Stimulated activated CD4-positive, alpha-beta T cell treated with anti-CD3 and anti-CD28 coated beads, Interleukin-1b, Interleukin-23, amount 100 ng/mL, for 24 hours (primary cell): Measurements from ENCODE around the gene ARHGAP5.

Experiments used
- DNase-seq, 4 experiments: peaks; one replicate each; pipeline ENCODE4 v3.0.0-alpha.2; 2020; ENCODE audit warnings: low read depth in 4 of 4, low spot score in 1 of 4

ARHGAP5 gene

DNA sequence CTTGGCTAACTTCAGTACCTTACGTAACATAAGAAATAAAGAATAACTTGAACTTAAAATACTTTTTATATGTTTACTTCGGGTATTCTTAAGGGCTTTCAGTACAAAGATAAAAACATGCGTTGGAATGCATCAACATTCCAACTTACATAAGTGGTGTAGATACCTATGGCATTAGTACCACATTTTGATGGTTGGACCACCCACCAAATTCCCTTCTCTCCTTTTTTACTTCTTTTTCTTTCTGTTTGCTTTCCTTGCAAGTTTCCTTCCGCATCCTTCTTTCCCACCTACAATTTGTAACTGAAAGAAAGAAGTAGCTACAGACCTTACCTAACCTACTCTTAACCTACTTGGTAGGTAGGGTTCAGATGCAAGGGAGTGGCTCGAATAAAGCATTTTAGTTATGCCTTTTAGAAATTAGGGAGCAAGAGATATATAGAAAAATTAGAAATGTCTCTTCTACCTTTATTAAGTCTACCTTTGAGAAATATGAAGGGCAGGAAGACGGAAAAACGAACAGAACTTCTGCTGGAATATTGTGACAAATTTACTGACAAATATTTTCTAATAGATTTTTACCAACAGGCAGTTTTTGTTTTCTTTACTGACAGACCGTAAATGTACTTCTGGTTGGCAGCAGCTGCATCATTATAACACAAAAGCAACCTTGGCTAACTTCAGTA is 2.1 kb upstream of the ARHGAP5 start:
- no peak for DNase-seq

DNA sequence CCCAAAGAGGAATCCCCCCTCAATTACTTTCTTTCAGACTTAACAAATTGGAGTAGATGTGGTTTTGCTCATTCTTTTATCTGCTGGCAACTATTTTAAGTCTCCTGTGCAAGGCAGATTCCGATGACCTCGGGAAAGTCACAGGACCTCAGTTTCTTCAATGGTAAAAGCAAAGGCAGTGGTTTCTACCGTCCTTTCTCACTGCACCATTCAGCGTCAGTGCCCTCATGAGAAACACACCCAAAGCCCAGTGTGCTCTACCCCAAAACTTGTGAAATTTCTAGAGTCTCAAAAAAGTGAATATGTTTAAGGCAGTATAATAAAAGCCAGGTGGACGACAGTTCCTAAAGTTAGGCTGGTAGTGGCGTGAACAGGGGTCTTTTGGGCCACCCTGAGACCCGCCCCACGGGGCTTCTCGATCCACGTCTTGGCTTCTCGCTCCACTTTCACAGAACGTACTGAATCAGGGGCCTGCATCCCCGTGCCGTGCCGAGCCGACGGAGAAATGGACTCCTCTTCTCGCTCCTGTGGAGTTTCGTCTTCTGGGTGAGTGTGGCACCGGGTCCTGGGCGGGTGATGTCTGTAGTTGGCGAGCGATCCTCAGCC is 1.3 kb upstream of the ARHGAP5 start:
- peak in 2 of 4 experiments; percentile 24 to 29 for DNase-seq

DNA sequence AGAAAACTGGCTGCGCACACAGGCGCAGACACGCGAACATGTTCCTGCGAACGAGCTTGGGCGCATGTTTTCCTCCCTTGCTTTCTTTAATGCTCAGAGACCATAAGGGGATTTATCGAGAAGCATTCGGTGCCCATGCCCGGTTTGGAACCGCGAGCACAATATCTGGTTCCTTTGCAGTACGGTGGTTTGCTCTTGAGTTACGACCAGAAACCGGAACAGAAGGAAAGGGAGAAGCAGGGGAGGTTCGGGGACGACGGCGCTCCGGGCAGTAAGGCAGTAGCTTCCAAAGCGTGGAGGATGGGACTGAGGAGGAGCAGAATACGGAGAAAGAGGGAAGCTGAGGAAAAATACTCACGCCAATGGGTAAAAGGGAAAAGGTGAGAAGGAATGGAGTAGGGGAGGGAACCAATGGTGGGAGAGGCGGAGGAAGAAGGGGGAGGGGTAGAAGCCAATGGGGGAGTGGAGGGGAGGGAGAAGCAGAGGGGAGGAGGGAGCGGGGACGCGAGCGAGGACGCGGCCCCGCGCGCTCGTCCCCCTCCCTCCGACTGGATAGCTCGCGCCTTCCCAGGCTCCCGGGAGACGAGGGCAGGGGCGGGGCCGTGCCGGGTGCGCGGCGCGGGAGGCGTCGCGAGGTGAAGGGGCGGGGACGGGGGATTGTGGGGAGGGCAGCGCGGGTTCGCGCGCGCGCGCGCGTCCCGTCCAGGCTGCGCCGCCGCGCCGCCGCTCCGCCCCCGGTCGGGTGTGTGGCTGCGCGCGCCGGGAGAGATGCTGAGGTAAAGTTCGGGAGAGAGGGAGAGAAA is 625 bp upstream of the ARHGAP5 start:
- DNase-seq, result peak; percentile 54 to 81 (median 70)

DNA sequence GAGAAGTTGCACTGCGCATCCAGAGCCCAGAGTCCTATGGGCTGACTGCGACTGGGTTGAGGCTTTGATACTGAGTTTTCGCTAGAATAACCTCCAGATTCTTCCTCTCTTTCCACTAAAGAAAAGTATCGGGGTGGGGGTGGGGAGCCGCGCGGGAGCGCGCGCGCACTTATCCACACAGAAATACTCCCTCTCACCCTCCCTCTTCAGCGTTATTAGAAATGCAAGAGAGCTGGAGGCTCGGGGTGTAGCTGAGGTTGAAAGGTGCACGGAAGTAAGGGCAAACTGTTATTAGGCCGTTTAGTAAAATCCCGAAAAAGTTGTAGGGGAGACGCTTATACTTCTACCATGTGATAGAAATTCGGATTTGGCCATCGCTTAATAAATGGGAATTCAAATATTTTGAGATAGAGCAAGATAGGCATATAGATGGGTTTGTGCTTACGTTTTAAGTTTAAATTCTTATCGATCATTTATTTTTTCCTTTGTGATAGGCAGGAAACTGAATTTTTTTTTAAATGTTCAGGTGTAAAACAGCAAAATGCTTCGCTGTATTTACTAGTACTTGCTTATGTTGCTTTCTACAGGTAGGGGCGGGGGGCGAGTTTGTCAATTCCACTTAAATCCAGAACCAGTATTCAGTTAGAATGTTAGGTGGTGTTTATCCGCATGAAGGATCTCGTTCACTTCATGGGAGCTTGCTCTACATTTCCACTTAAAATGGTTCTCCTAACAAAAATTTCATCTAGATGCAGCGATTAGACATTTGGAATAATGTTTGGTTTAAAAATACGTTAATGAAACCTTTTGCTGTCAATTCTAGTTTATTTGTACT is 1.1 kb downstream of the ARHGAP5 start:
- no peak for DNase-seq

DNA sequence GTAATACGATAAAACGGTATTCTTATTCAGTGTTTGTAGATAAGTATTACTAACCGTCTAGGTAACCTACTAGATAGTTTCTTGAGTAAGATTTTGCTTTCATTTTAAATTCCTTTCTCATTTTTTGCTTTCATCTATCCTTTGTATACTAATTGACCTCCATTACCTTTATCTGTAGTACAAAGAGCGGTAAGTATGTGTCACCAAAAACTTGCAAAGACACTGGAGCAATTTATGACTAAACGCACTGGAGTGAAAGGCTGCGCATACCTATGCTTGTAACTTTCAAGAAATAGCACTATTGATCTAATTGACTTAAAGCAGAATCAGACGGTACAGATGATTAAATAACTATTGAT is 1.7 kb downstream of the ARHGAP5 start:
- DNase-seq, result peak in 1 of 4 experiments; percentile 5

DNA sequence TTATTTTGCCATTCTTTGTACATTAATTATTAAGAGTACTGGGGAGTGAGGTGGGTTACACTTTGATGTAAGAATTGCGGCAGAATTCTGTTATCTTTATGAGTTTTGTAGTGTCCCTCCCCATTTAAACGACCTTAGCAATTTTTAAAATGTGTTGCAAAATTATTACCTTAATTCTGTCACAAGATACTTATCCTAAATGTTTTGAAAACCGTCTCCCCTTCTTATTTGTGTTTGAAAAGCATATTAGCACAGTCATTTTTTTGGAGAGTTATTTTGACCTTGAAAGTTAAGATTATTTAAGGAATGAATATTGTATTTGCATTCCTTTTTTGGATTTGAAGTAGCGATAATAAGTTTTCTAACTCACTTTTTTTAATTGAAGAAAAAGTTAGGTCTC is 2.2 kb downstream of the ARHGAP5 start:
- no peak for DNase-seq

DNA sequence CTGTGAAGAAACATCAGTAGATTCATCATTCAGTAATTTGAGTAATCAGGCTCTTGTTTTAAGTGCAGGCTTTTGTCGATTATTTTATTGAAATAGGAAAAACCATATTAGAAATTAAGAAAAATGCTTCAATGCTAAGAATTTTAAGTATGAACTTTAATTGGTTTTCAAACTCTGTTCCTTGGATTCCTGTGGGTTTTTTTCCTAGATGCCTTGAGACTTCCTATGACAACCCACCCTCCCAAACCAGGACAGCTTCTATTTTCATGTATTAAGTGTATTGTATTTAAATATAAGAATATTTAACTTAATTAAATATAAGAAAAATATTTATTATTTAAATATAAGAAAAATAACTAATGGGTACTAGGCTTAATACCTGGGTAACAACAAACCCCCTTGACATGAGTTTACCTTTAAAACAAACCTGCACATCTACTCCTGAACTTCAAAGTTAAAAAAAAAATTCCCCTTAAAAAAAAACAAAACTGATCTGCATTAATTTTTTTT is 3.0 kb downstream of the ARHGAP5 start:
- no peak for DNase-seq

DNA sequence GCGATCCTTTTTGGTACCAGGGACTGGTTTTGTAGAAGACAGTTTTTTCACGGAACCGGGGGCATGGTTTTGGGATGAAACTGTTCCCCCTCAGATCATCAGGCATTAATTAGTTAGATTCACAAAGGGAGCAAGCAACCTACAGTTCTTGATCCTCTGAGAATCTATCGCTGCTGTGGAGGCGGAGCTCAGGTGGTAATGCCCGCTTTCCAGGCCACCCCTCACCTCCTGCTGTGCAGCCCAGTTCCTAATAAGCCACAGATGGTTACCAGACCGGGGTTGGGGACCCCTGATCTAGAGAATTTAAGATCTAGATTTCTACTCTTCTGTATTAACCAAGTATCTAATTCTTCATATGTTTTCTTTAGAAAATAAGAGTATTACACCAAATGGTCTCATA is 4.8 kb downstream of the ARHGAP5 start:
- no peak for DNase-seq

DNA sequence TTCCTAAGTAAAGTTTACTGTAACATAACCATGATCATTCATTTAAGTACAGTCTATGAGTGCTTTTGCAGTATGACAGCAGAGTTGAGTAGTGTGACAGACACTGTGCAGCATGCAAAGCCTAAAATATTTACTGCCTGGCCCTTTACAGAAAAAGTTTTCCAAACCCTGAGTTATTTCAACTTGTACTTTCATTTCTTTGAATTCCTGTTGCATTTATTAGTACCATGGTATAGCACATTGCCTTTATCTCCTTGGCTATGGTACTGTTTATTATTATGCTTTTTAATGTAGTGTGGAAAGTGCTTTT is 6.2 kb downstream of the ARHGAP5 start:
- no peak for DNase-seq

DNA sequence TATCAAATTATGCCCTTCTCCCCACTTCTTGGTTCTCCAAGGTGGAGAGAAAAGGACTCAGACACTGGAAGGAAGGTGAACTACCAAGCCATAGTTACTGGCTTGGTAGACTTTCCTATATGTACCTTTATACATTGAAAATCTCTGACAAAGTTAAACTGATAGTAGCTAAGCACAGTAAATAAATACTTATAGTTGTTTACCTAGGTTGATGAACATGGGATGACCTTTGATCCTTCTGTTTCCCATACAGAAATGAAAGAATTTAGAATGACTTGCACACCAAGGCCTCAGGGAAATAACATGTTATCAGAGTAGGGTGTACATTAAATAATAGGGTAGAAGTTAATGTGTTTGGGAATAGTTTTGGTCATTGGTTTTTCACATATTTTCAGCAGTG is 6.7 kb downstream of the ARHGAP5 start:
- DNase-seq, result no peak

DNA sequence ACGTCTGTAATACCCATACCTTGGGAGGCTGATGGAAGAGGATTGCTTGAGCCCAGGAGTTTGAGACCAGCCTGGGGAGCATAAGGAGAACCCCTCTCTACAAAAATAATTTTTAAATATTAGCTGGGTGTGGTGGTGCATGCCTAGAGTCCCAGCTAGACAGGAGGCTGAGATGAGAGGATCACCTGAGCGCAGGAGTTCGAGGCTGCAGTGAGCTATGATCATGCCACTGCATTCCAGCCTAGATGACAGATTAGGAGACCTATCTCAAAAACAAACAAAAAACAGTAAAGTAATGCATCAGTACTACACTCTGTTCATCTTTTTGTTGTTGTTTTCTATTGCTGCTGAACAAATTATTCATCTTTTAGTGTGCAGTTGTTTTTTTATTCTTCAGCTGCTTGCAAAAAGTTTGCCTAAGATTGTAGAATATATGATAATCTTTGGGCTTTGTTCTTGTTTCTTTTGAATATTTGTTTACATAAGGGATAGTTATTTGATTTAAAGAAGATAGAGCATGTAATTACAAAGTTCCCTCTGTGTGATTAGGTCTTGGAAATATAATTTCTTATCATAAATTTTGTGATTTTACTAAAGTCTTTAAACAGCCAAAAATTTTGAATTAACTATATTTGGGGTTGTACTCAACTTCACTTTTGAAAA is 8.2 kb downstream of the ARHGAP5 start:
- DNase-seq, result no peak

DNA sequence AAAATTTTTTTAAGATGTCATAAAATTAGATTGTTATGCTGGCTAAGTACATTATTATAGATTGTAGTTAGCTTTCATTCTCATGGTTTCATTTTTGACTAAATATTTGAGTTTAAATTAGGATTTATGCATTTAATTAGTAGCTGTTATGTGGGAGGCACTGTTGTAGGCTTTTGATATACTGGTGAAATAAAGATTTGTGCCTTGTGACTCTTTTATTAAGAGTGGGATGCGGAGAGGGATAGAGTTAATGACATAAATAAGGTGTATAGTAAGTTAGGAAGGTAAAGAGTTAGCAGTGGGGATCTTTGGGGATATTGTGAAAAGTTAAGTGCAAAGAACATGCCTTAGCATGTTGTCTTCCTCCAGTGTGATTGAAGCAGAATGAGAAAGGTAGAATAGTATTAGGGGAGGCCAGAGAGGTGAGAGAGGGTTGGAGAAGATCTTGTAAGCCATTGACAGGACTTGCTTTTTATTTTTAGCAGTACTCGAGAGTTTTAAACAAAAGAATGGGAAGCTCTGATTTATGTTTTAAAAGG is 8.8 kb downstream of the ARHGAP5 start:
- DNase-seq, result no peak

DNA sequence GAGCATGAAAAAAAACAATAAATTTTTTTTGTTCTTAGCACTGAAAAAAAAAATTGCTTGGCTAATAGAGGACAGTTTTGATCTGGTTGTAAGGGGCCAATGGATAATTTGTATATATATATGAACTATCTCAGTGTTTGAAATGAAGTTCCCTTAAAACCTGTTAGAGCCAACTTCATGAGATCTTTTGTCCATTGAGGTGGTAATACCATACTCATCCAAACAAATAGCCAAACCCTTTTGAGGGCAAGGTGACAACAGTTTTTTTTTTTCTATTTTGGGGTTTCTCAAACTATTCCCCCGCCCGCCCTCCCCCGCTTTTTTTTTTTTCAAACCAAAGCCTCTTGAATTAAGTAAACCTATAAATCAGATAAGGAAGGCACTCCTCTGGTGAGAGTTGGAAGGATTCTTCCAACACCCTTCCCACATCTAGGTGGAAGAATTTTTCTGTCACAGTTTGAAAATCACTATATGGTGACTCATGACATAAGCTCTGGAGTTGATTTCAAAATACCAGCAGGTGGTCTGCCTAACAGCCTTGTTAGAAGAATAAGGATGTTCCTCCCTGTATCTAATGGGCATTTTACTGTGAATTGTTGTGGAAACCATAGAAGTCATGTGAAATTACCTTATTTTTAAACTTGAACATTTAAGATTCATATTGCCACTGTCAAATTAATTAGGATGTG is 10.2 kb downstream of the ARHGAP5 start:
- DNase-seq, result no peak

DNA sequence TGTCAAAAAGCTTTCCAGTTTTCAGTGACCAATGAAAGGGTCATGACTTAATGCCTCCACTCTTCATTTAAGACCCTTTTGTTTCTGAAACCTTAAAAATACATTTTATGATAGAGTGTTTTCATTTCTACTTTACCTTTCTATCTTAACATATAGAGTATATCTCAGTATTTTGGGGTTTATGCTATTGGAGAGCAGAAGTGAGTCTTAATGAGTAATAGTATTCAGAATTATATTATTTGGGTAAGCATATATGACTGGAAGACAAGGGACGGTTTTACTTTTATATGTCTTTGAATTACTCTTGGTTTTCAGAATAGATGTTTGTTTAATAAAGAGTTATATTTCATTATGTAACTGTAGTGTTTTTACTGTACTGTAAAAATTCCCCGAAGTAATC is 10.8 kb downstream of the ARHGAP5 start:
- no peak for DNase-seq

DNA sequence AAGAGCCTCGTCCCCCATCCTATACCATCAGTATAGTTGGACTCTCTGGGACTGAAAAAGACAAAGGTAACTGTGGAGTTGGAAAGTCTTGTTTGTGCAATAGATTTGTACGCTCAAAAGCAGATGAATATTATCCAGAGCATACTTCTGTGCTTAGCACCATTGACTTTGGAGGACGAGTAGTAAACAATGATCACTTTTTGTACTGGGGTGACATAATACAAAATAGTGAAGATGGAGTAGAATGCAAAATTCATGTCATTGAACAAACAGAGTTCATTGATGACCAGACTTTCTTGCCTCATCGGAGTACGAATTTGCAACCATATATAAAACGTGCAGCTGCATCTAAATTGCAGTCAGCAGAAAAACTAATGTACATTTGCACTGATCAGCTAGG is 13.6 kb downstream of the ARHGAP5 start:
- DNase-seq, result no peak

DNA sequence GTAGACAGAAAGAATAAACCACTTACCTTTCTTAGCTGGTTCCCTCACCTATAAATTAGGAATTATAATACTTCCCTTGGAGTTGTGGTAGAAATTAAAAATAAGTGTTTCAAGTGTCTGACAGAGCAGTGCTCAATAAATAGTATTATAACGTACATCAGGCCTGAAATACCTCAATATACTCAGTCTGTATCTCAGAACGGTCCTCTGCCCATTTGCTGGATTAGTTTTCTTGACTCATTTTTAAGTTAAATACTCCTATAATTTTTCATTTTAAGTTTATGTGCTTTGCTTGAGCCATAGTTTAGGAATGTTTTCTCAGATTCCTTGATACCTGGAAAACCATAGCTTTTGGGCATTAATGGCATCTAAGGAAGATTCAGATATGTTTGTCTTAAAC is 22.4 kb downstream of the ARHGAP5 start:
- DNase-seq, result no peak

DNA sequence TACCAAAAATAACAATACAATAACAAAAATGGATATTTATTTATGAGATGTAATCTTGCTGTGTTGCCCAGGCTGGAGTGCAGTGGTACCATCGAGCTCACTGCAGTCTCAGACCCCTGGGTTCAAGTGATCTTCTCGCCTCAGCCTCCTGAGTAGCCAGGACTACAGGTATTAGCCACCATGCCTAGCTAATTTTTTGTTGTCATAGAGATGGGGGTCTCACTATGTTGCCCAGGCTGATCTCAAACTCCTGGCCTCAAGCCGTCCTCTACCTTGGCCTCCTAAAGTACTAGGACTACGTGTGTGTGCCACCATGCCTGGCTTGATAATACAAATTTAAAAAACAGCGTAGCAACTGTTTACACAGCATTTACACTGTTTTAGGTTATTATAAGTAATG is 23.1 kb downstream of the ARHGAP5 start:
- no peak for DNase-seq

DNA sequence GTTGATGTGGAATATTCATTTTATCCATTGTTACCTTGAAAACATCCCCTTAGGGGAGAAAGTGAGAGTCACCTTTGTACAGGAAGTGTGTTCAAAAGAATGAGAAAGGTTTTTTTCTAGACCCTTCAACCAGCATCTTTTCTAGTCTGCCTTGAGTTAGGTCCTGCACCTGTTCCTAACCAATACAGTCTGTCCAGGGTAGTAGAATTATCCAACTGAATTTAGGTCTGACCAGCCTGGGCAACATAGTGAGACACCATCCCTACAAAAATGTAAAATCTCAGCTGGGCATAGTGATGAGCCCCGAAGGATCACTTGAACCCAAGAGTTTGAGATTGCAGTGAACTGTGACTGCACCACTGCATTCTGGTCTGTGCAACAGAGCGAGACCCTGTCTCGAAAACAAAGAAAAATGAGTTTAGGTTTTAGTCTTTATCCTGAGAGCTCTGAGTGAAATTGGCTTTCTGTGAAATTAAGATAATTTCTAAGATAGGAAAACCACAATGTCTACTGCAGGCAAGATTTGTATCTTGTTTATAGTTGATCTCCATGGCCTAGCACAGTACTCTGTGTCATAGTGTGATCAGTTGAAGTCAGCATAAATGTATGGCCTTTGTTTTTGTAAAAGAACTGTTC is 25.2 kb downstream of the ARHGAP5 start:
- no peak for DNase-seq

DNA sequence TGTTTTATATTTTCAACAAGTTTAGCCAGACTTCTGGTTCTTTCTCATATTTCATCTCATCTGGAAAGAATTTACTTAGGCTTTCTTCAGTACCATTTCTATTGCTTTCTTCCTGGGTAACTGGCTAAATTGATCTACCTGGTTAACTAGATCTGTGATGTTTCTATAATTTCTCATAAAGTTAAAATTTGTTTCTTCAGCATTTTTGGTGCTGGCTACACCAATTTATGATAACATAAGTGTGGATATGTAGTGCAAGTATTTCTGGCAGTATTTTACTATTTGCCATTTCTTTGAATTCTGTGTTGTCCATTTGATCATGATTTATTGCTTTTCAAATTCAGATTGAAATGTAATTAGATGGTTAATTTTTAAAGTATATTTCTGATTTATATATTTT is 25.9 kb downstream of the ARHGAP5 start:
- no peak for DNase-seq

DNA sequence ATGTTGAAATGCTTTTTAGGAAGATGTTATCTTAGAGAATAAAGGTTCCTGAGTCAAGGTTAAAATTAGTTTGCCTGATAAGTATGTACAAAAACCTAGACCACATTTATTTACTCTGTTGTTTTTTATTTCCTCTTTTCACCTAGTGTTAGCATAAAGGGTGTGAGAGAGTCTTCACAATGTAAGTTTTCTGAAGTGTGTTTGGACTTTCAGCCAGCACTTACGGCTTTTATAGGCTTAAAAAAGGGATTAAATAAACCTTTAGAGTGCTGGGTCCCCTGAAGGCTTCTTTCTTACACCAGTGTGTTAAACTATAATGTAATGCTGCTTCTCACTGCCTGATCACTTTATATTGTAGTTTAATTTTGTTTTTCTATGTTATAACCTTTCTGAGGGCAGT is 27.2 kb downstream of the ARHGAP5 start:
- no peak for DNase-seq
